Tibial nerve (tissue), 3 donors: Measurements from ENCODE around the gene AGT.

Source experiments
- CTCF ChIP-seq, 5 experiments: fragments of 200-600 bp in 3 of 5; fragments of 450-650 bp in 2 of 5; sonication (generic) in 3 of 5; IDR thresholded peaks; one replicate each; pipeline ENCODE4 v1.5.1; 2016 to 2019; ENCODE audit warnings: antibody characterized with exemption in 5 of 5, mild to moderate bottlenecking in 3 of 5, moderate library complexity in 2 of 5
- POLR2A ChIP-seq, 2 donors: fragments of 450-650 bp; IDR thresholded peaks; one replicate each; pipeline ENCODE4 v1.6.1; 2017; ENCODE audit warnings: antibody characterized with exemption in 2 of 2, mild to moderate bottlenecking in 2 of 2, moderate library complexity in 2 of 2

- no peak for TF ChIP-seq CTCF (IDR thresholded peaks at IDR 0.05)
- TF ChIP-seq POLR2A (IDR thresholded peaks at IDR 0.05) = no peak
Measured at GRCh38 chr1:230753586-230754251, 39.8 kb upstream of the AGT start.
